T-helper 2 cell treated with Interferon-gamma antibody and Interleukin-4, amounts not matched to agents 100 ng/mL and 5 ng/mL, for 36 hours (primary cell): ENCODE data around the gene SGSH. TPM values are rescaled to one million over a fixed set of nuclear protein-coding genes. Genes with fewer than 3 reads are reported as not detected.

Experiments
- intact Hi-C: fragments of 100-400 bp; cut with micrococcal nuclease; formaldehyde crosslinking; loops from one replicate; pipeline ENCODE4 v1.15.1; 2023
- total RNA-seq: library from RNA; stranded (reverse); gene quantifications from 2 replicates; pipeline ENCODE4 v1.2.3, GENCODE V29; 2022

Gene SGSH
- 29.0 and 33.5 TPM in 2 replicates for total RNA-seq

GRCh38 chr17:80220054-80220735, at the start of gene SGSH, which contains the start of gene SLC26A11:
SGSH (minus strand) TSS chr17:80220333; CDS start chr17:80220313, 20 bp downstream.
SLC26A11 (plus strand) TSS chr17:80220427; CDS start chr17:80221561, 1,134 bp downstream.
- intact Hi-C loops: no loop called here

- intact Hi-C loops: no loop called here
Observed at GRCh38 chr17:80269405-80269807, 49.3 kb upstream of the SGSH start.

- intact Hi-C loops: no loop called here
Observed at GRCh38 chr17:80268427-80268826, 48.3 kb upstream of the SGSH start.

GRCh38 chr17:80267391-80267790, 47.3 kb upstream of the SGSH start:
- intact Hi-C loops: no loop called here

- intact Hi-C loops: no loop called here
Observed at GRCh38 chr17:80265205-80266068, 45.3 kb upstream of the SGSH start.

- intact Hi-C loops: no loop called here
Observed at GRCh38 chr17:80264205-80265075, 44.3 kb upstream of the SGSH start.

- intact Hi-C loops: loop anchor here (2.0 kb wide), 1 partner anchor 163 kb away; the partner anchor contains the start of gene GAA
Observed at GRCh38 chr17:80263253-80264204, 43.4 kb upstream of the SGSH start.

GRCh38 chr17:80262775-80263244, 42.7 kb upstream of the SGSH start:
- intact Hi-C loops: loop anchor here (2.0 kb wide), 1 partner anchor 162 kb away; the partner anchor contains the start of gene GAA

- intact Hi-C loops: loop anchor here (2.0 kb wide), 1 partner anchor 161 kb away; the partner anchor contains the start of gene GAA
Observed at GRCh38 chr17:80262291-80262690, 42.2 kb upstream of the SGSH start.

GRCh38 chr17:80261895-80262279, 41.8 kb upstream of the SGSH start:
- intact Hi-C loops: loop anchor here (2.0 kb wide), 1 partner anchor 161 kb away; the partner anchor contains the start of gene GAA

- intact Hi-C loops: no loop called here
Observed at GRCh38 chr17:80261159-80261894, 41.2 kb upstream of the SGSH start.

- intact Hi-C loops: no loop called here
Observed at GRCh38 chr17:80260791-80261158, 40.6 kb upstream of the SGSH start, which contains the start of gene RNF213. RNF213 (plus strand) TSS chr17:80260852; CDS start chr17:80263682, 2,830 bp downstream.

- intact Hi-C loops: no loop called here
Observed at GRCh38 chr17:80260069-80260535, 40.0 kb upstream of the SGSH start.

- intact Hi-C loops: loop anchor here (10.0 kb wide), 1 partner anchor 265 kb away; no protein-coding TSS in a partner anchor
Observed at GRCh38 chr17:80259457-80260068, 39.4 kb upstream of the SGSH start.

GRCh38 chr17:80258296-80258695, 38.2 kb upstream of the SGSH start:
- intact Hi-C loops: loop anchor here (10.0 kb wide), 1 partner anchor 263 kb away; no protein-coding TSS in a partner anchor

- intact Hi-C loops: loop anchor here (10.0 kb wide), 1 partner anchor 263 kb away; no protein-coding TSS in a partner anchor
Observed at GRCh38 chr17:80257716-80258213, 37.6 kb upstream of the SGSH start.

GRCh38 chr17:80256034-80256350, 35.9 kb upstream of the SGSH start:
- intact Hi-C loops: loop anchor here (10.0 kb wide), 1 partner anchor 261 kb away; no protein-coding TSS in a partner anchor
